K562 (cell line): ENCODE measurements around the gene MDC1. TPM values are rescaled to one million over a fixed set of nuclear protein-coding genes. Genes with fewer than 3 reads are reported as not detected.
A peak's percentile ranks its signal among the peaks of the same experiment; 100 is the strongest.

ENCODE experiments used
- CC2D1A ChIP-seq: fragments of 450-650 bp; IDR thresholded peaks from 2 replicates; pipeline ENCODE4 v1.6.1; 2017; ENCODE audit warnings: mild to moderate bottlenecking
- DLX4 ChIP-seq: fragments of 250-450 bp; sonication (Bioruptor Pico); IDR thresholded peaks from 2 replicates; pipeline ENCODE4 v1.6.1; 2021; ENCODE audit warnings: mild to moderate bottlenecking
- GTF2A2 ChIP-seq: IDR thresholded peaks from 2 replicates; pipeline ENCODE4 v1.6.1; 2016; ENCODE audit warnings: mild to moderate bottlenecking, missing genetic modification characterization, missing compliant biosample characterization
- HNRNPLL ChIP-seq: fragments of 200-400 bp; formaldehyde crosslinking; IDR thresholded peaks from 2 replicates; pipeline ENCODE4 v1.6.1; 2017; ENCODE audit warnings: low read length, low read depth, mild to moderate bottlenecking; ENCODE audit not compliant: poor library complexity, severe bottlenecking
- HNRNPUL1 ChIP-seq: fragments of 200-400 bp; formaldehyde crosslinking; IDR thresholded peaks from 2 replicates; pipeline ENCODE4 v1.6.1; 2017; ENCODE audit warnings: low read length
- MAFF ChIP-seq: IDR thresholded peaks from 2 replicates; pipeline ENCODE4 v1.6.1; 2012; ENCODE audit warnings: low read length, improper control_type of control experiment
- MAFK ChIP-seq: IDR thresholded peaks from 2 replicates; pipeline ENCODE4 v1.6.1; 2011; ENCODE audit warnings: low read length, improper control_type of control experiment
- POLR2G ChIP-seq: fragments of 200-400 bp; formaldehyde crosslinking; IDR thresholded peaks from 2 replicates; pipeline ENCODE4 v1.6.1; 2017; ENCODE audit warnings: low read depth, mild to moderate bottlenecking, antibody characterized with exemption, low read length, moderate library complexity
- TAF9B ChIP-seq: fragments of 450-650 bp; IDR thresholded peaks from 2 replicates; pipeline ENCODE4 v1.6.1; 2018; ENCODE audit warnings: mild to moderate bottlenecking; ENCODE audit not compliant: partially characterized antibody
- ZNF124 ChIP-seq: sonication (generic); formaldehyde crosslinking; IDR thresholded peaks from 2 replicates; pipeline ENCODE4 v1.8.1; 2022; ENCODE audit warnings: missing genetic modification reagents
- ZNF717 ChIP-seq: fragments of 250-450 bp; sonication (Bioruptor Pico); IDR thresholded peaks from 2 replicates; pipeline ENCODE4 v1.5.0; 2021
- polyA plus RNA-seq, 8 experiments: library from polyadenylated mRNA; depleted of rRNA in 4 of 8; stranded (reverse) in 5 of 8; unstranded in 3 of 8; fragments of >200 nt; fragmentation: Nextera tagmentation in 2 of 8; fragmentation: Illumina TruSeq in 1 of 8; extraction: Ambion mirVana in 2 of 8; extraction: Trizol in 1 of 8; gene quantifications; 2 replicates each; pipeline versions ENCODE4 v1.2.1 to v1.2.3, GENCODE V29; 2011 to 2014; ENCODE audit warnings: inconsistent platforms in 1 of 8, missing spikeins in 1 of 8
- total RNA-seq, 7 experiments: library from RNA; depleted of rRNA in 6 of 7; stranded (reverse); fragments of >200 nt in 6 of 7; fragmentation: Illumina TruSeq in 2 of 7; extraction: Trizol in 2 of 7; gene quantifications; 2 replicates each; pipeline versions ENCODE4 v1.2.1 to v1.2.3, GENCODE V29; 2011 to 2021; ENCODE audit warnings: low replicate concordance in 1 of 7
- TF ChIP-seq, protein P1 (sequence below), 2 experiments: fragments of 450-650 bp; formaldehyde crosslinking in 1 of 2; IDR thresholded peaks; 2 replicates each; pipeline versions ENCODE4 v1.4.0 to v1.6.1; 2014 to 2020; ENCODE audit warnings: mild to moderate bottlenecking in 2 of 2, borderline replicate concordance in 1 of 2, low read depth in 1 of 2
- TF ChIP-seq, protein P2 (sequence below): fragments of 200-400 bp; formaldehyde crosslinking; IDR thresholded peaks from 2 replicates; pipeline ENCODE4 v1.6.1; 2017; ENCODE audit warnings: mild to moderate bottlenecking, low read depth, low read length, moderate library complexity
- TF ChIP-seq, protein P3 (sequence below), 2 experiments: fragments of 450-650 bp; conservative IDR thresholded peaks; 2 replicates each; pipeline ENCODE4 v1.6.1; 2017; ENCODE audit warnings: mild to moderate bottlenecking in 2 of 2, moderate library complexity in 2 of 2

MDC1 gene
- total and polyA plus RNA-seq, 9 of the 15 experiments (the other 6 are each of a cell fraction or from before 2014, with no cell fraction given), result 8.2 to 114 (median 20.0) TPM

DNA sequence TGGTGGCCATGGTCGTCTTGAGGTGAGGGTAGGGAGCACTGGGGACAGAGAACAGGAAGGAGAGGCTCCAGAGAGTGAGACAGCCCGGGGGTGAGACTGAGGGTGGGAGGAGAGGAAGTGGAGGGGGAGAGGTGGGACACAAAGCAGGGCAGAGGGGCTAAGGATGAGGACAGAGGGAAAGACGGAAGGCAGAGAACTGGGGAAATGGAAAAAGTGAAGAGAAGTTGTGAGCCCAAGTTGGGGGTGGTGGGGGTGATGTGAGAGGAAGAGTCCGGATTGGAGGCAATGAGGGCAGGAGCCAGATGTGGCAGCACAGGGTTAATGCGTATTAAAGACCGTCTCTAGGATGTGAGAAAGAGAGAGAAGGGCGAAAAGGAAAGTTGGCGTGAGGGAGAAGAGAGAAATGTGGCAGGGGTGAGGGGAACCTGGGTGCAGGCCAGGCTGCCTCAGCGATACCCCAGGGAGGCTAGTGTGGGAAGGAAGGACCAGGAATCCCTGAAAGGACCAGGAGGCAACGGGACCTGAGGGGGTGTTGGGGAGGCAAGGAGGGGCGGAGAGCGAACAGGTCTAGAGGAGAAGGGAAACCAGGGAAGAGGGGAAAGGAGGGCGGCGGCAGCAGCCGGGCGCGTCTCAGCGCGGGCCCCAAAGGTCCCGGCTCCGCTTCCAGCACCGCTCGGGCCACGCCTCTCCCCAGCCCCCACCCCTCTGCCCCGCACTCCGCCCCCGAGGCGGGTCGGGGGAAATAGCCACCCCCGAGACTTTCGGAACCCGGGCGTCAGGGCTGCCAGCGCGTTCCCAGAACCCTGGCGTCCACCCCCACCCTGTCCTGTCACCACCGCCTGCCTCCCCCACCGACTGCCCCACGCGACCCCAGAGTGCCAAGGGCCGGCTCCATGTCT, 30.8 kb downstream of the MDC1 start, which contains the start of gene PPP1R18 (continued):
- TF ChIP-seq, protein P1, sequence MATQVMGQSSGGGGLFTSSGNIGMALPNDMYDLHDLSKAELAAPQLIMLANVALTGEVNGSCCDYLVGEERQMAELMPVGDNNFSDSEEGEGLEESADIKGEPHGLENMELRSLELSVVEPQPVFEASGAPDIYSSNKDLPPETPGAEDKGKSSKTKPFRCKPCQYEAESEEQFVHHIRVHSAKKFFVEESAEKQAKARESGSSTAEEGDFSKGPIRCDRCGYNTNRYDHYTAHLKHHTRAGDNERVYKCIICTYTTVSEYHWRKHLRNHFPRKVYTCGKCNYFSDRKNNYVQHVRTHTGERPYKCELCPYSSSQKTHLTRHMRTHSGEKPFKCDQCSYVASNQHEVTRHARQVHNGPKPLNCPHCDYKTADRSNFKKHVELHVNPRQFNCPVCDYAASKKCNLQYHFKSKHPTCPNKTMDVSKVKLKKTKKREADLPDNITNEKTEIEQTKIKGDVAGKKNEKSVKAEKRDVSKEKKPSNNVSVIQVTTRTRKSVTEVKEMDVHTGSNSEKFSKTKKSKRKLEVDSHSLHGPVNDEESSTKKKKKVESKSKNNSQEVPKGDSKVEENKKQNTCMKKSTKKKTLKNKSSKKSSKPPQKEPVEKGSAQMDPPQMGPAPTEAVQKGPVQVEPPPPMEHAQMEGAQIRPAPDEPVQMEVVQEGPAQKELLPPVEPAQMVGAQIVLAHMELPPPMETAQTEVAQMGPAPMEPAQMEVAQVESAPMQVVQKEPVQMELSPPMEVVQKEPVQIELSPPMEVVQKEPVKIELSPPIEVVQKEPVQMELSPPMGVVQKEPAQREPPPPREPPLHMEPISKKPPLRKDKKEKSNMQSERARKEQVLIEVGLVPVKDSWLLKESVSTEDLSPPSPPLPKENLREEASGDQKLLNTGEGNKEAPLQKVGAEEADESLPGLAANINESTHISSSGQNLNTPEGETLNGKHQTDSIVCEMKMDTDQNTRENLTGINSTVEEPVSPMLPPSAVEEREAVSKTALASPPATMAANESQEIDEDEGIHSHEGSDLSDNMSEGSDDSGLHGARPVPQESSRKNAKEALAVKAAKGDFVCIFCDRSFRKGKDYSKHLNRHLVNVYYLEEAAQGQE (IDR thresholded peaks at IDR 0.05; ENCODE audit: borderline replicate concordance), result no peak
- TF ChIP-seq, protein P1 (CRISPR knock-in tag; IDR thresholded peaks at IDR 0.05; ENCODE audit: low read depth), result no peak
- TF ChIP-seq, protein P2, sequence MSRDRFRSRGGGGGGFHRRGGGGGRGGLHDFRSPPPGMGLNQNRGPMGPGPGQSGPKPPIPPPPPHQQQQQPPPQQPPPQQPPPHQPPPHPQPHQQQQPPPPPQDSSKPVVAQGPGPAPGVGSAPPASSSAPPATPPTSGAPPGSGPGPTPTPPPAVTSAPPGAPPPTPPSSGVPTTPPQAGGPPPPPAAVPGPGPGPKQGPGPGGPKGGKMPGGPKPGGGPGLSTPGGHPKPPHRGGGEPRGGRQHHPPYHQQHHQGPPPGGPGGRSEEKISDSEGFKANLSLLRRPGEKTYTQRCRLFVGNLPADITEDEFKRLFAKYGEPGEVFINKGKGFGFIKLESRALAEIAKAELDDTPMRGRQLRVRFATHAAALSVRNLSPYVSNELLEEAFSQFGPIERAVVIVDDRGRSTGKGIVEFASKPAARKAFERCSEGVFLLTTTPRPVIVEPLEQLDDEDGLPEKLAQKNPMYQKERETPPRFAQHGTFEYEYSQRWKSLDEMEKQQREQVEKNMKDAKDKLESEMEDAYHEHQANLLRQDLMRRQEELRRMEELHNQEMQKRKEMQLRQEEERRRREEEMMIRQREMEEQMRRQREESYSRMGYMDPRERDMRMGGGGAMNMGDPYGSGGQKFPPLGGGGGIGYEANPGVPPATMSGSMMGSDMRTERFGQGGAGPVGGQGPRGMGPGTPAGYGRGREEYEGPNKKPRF, result no peak
- no peak for TF ChIP-seq POLR2G
- TF ChIP-seq HNRNPLL, result peak; percentile 8
- no peak for TF ChIP-seq DLX4
- TF ChIP-seq MAFK, result no peak
- TF ChIP-seq, protein P3, sequence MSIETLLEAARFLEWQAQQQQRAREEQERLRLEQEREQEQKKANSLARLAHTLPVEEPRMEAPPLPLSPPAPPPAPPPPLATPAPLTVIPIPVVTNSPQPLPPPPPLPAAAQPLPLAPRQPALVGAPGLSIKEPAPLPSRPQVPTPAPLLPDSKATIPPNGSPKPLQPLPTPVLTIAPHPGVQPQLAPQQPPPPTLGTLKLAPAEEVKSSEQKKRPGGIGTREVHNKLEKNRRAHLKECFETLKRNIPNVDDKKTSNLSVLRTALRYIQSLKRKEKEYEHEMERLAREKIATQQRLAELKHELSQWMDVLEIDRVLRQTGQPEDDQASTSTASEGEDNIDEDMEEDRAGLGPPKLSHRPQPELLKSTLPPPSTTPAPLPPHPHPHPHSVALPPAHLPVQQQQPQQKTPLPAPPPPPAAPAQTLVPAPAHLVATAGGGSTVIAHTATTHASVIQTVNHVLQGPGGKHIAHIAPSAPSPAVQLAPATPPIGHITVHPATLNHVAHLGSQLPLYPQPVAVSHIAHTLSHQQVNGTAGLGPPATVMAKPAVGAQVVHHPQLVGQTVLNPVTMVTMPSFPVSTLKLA (conservative IDR thresholded peaks at IDR 0.05), result no peak
- 0 out of 2 replicates have a peak, but pooled peaks have one; percentile 27 for TF ChIP-seq CC2D1A
- TF ChIP-seq ZNF717 (CRISPR knock-in tag), result no peak
- no peak for TF ChIP-seq ZNF124 (CRISPR knock-in tag)
- TF ChIP-seq GTF2A2 (tag), result no peak
- TF ChIP-seq TAF9B, result no peak
- no peak for TF ChIP-seq HNRNPUL1
- no peak for TF ChIP-seq MAFF
